Body of pancreas (tissue), 4 donors: ENCODE measurements around the gene DYNLL1.
"Not testable (repeated sequence)": the region's sequence is repeated elsewhere in the genome, so short reads cannot be mapped to it uniquely, and the experiment has no call there.

Source experiments
- CTCF ChIP-seq, 7 experiments: fragments of 450-650 bp in 4 of 7; fragments of 200-600 bp in 3 of 7; sonication (generic) in 3 of 7; IDR thresholded peaks; one replicate each; pipeline ENCODE4 v1.5.1; 2016 to 2019; ENCODE audit warnings: antibody characterized with exemption in 7 of 7
- POLR2A ChIP-seq, 3 donors: fragments of 450-650 bp; IDR thresholded peaks; one replicate each; pipeline ENCODE4 v1.6.1; 2016; ENCODE audit warnings: antibody characterized with exemption in 3 of 3, mild to moderate bottlenecking in 2 of 3

- TF ChIP-seq POLR2A, CTCF (IDR thresholded peaks at IDR 0.05): not testable (repeated sequence)
Observed at GRCh38 chr12:120446844-120447178, 49.1 kb upstream of the DYNLL1 start.
